HUES48 (cell line): Measurements from ENCODE around the gene BMP8A.
"Not testable (repeated sequence)": the region's sequence is repeated elsewhere in the genome, so short reads cannot be mapped to it uniquely, and the experiment has no call there.

Experiments
- H3K27ac ChIP-seq: one replicate; pipeline ENCODE4 v1.7.0; 2013; ENCODE audit warnings: low read depth, low read length, inconsistent platforms
- H3K27me3 ChIP-seq: 2 replicates; pipeline ENCODE4 v1.6.1; 2013; ENCODE audit warnings: mild to moderate bottlenecking, low read length; ENCODE audit not compliant: control insufficient read depth, insufficient read depth
- H3K36me3 ChIP-seq: 2 replicates; pipeline ENCODE4 v1.6.1; 2013; ENCODE audit warnings: low read length; ENCODE audit not compliant: control insufficient read depth, insufficient read depth
- H3K4me1 ChIP-seq: 2 replicates; pipeline ENCODE4 v1.6.1; 2013; ENCODE audit warnings: mild to moderate bottlenecking, low read length; ENCODE audit not compliant: control insufficient read depth, insufficient read depth
- H3K4me3 ChIP-seq: 2 replicates; pipeline ENCODE4 v1.5.1; 2013; ENCODE audit warnings: mild to moderate bottlenecking, low read depth, low read length
- H3K9ac ChIP-seq: 2 replicates; pipeline ENCODE4 v1.6.1; 2013; ENCODE audit warnings: mild to moderate bottlenecking, low read depth, low read length, moderate library complexity
- H3K9me3 ChIP-seq: 2 replicates; pipeline ENCODE4 v1.6.1; 2013; ENCODE audit warnings: low read length; ENCODE audit not compliant: control insufficient read depth, insufficient read depth

BMP8A gene

GRCh38 chr1:39491146-39491921, at the start of gene BMP8A:
TSS of gene BMP8A (plus strand) at chr1:39491636. CDS start at chr1:39491992, 356 bp downstream.
- Histone ChIP-seq H3K9ac (no peak within 1 kb of the TSS), H3K27me3 (peaks cover 54% of the 10 kb centered on the region), H3K9me3 (no peaks in the 10 kb centered on the region), H3K36me3 (peaks cover 15% of the 10 kb centered on the region), H3K4me1 (no peaks in the 10 kb centered on the region), H3K4me3 (peak within 1 kb of the TSS; percentile 66), H3K27ac (no peak within 1 kb of the TSS)

GRCh38 chr1:39441797-39442196, 49.6 kb upstream of the BMP8A start:
- no peak overlapping the region for H3K4me3 ChIP-seq
- no peaks in the 10 kb centered on the region for H3K4me1 ChIP-seq
- H3K9ac ChIP-seq = no peak overlapping the region
- no peak overlapping the region for H3K27ac ChIP-seq
- no peaks in the 10 kb centered on the region for H3K27me3 ChIP-seq
- H3K36me3 ChIP-seq = peaks cover 93% of the 10 kb centered on the region
- no peaks in the 10 kb centered on the region for H3K9me3 ChIP-seq

GRCh38 chr1:39445573-39445972, 45.9 kb upstream of the BMP8A start:
- H3K4me3 ChIP-seq = no peak overlapping the region
- H3K4me1 ChIP-seq = no peaks in the 10 kb centered on the region
- H3K9ac ChIP-seq = no peak overlapping the region
- H3K27ac ChIP-seq = no peak overlapping the region
- H3K9me3 ChIP-seq = no peaks in the 10 kb centered on the region
- no peaks in the 10 kb centered on the region for H3K27me3 ChIP-seq
- H3K36me3 ChIP-seq = peaks cover 93% of the 10 kb centered on the region

GRCh38 chr1:39446986-39447567, 44.4 kb upstream of the BMP8A start:
- H3K4me3 ChIP-seq = no peak overlapping the region
- H3K9ac ChIP-seq = no peak overlapping the region
- no peak overlapping the region for H3K27ac ChIP-seq
- H3K36me3 ChIP-seq = peaks cover 92% of the 10 kb centered on the region
- H3K4me1 ChIP-seq = no peaks in the 10 kb centered on the region
- H3K27me3 ChIP-seq = no peaks in the 10 kb centered on the region
- H3K9me3 ChIP-seq = no peaks in the 10 kb centered on the region

- not testable (repeated sequence) for H3K4me3 ChIP-seq, H3K9ac ChIP-seq, H3K9me3 ChIP-seq, H3K27me3 ChIP-seq, H3K27ac ChIP-seq, H3K4me1 ChIP-seq
- peaks cover 94% of the 10 kb centered on the region for H3K36me3 ChIP-seq
Measured at GRCh38 chr1:39450041-39450440, 41.4 kb upstream of the BMP8A start.

- Histone ChIP-seq H3K27ac (no peak overlapping the region), H3K27me3 (no peaks in the 10 kb centered on the region), H3K9me3 (no peaks in the 10 kb centered on the region), H3K4me1 (no peaks in the 10 kb centered on the region), H3K9ac (no peak overlapping the region), H3K36me3 (peaks cover 94% of the 10 kb centered on the region), H3K4me3 (no peak overlapping the region)
Measured at GRCh38 chr1:39450956-39451606, 40.4 kb upstream of the BMP8A start.

- no peak overlapping the region for H3K9ac ChIP-seq
- no peaks in the 10 kb centered on the region for H3K4me1 ChIP-seq
- H3K27me3 ChIP-seq = no peaks in the 10 kb centered on the region
- no peak overlapping the region for H3K4me3 ChIP-seq
- no peak overlapping the region for H3K27ac ChIP-seq
- H3K9me3 ChIP-seq = no peaks in the 10 kb centered on the region
- peaks cover 94% of the 10 kb centered on the region for H3K36me3 ChIP-seq
Measured at GRCh38 chr1:39452081-39452480, 39.4 kb upstream of the BMP8A start.

- H3K4me1 ChIP-seq = no peaks in the 10 kb centered on the region
- no peak overlapping the region for H3K27ac ChIP-seq
- H3K27me3 ChIP-seq = no peaks in the 10 kb centered on the region
- no peak overlapping the region for H3K9ac ChIP-seq
- peaks cover 94% of the 10 kb centered on the region for H3K36me3 ChIP-seq
- no peak overlapping the region for H3K4me3 ChIP-seq
- no peaks in the 10 kb centered on the region for H3K9me3 ChIP-seq
Measured at GRCh38 chr1:39452540-39452939, 38.9 kb upstream of the BMP8A start.

- no peaks in the 10 kb centered on the region for H3K4me1 ChIP-seq
- no peaks in the 10 kb centered on the region for H3K9me3 ChIP-seq
- H3K36me3 ChIP-seq = peaks cover 94% of the 10 kb centered on the region
- no peak overlapping the region for H3K9ac ChIP-seq
- H3K27me3 ChIP-seq = no peaks in the 10 kb centered on the region
- no peak overlapping the region for H3K27ac ChIP-seq
- H3K4me3 ChIP-seq = no peak overlapping the region
Measured at GRCh38 chr1:39453603-39454002, 37.8 kb upstream of the BMP8A start.

- peaks cover 98% of the 10 kb centered on the region for H3K36me3 ChIP-seq
- no peaks in the 10 kb centered on the region for H3K9me3 ChIP-seq
- no peak overlapping the region for H3K9ac ChIP-seq
- H3K27ac ChIP-seq = no peak overlapping the region
- H3K4me3 ChIP-seq = no peak overlapping the region
- H3K27me3 ChIP-seq = no peaks in the 10 kb centered on the region
- H3K4me1 ChIP-seq = no peaks in the 10 kb centered on the region
Measured at GRCh38 chr1:39458991-39459390, 32.4 kb upstream of the BMP8A start.

- Histone ChIP-seq H3K4me1 (no peaks in the 10 kb centered on the region), H3K27me3 (no peaks in the 10 kb centered on the region), H3K9ac (no peak overlapping the region), H3K27ac (no peak overlapping the region), H3K36me3 (peaks cover 98% of the 10 kb centered on the region), H3K4me3 (no peak overlapping the region), H3K9me3 (no peaks in the 10 kb centered on the region)
Measured at GRCh38 chr1:39462074-39462473, 29.4 kb upstream of the BMP8A start.
